Stimulated activated naive CD8-positive, alpha-beta T cell treated with anti-CD3 and anti-CD28 coated beads, Interleukin-15, amount 100 ng/mL, for 72 hours (primary cell): ENCODE measurements around the gene ARSK.
"Not testable (repeated sequence)": the region's sequence is repeated elsewhere in the genome, so short reads cannot be mapped to it uniquely, and the experiment has no call there.

Experiments used
- ATAC-seq: fragments of 150-1000 bp; cut with Tn5 transposase; 2 replicates; pipeline ENCODE4 v1.10.0; 2021; ENCODE audit warnings: mild to moderate bottlenecking, moderate library complexity
- DNase-seq, 2 donors: peaks; one replicate each; pipeline ENCODE4 v3.0.0; 2021 to 2022
- H3K27ac Mint-ChIP-seq, 2 donors: one replicate each; pipeline ENCODE4 v1.8.0; 2022; ENCODE audit warnings: mild to moderate bottlenecking in 2 of 2, mixed read lengths in 2 of 2, moderate library complexity in 2 of 2
- H3K27me3 Mint-ChIP-seq: one replicate; pipeline ENCODE4 v1.8.0; 2022; ENCODE audit warnings: mixed read lengths
- H3K4me1 Mint-ChIP-seq: one replicate; pipeline ENCODE4 v1.8.0; 2022; ENCODE audit warnings: mild to moderate bottlenecking, mixed read lengths
- H3K4me3 Mint-ChIP-seq, 2 donors: one replicate each; pipeline ENCODE4 v1.8.0; 2022; ENCODE audit warnings: mild to moderate bottlenecking in 2 of 2, mixed read lengths in 2 of 2, moderate library complexity in 1 of 2
- H3K9me3 Mint-ChIP-seq, 2 donors: one replicate each; pipeline ENCODE4 v1.8.0; 2022; ENCODE audit warnings: mixed read lengths in 2 of 2

The ARSK gene

GRCh38 chr5:95624368-95624767 is 69.5 kb downstream of the ARSK start:
- no peak overlapping the region for H3K4me3 Mint-ChIP-seq
- ATAC-seq (no peak), DNase-seq (no peak)
- no peaks in the 10 kb centered on the region for H3K9me3 Mint-ChIP-seq
- no peaks in the 10 kb centered on the region for H3K27me3 Mint-ChIP-seq
- no peak overlapping the region for H3K27ac Mint-ChIP-seq
- peaks cover 16% of the 10 kb centered on the region for H3K4me1 Mint-ChIP-seq

- no peaks in the 10 kb centered on the region for H3K27me3 Mint-ChIP-seq
- ATAC-seq: no peak
- peaks cover 20% of the 10 kb centered on the region for H3K4me1 Mint-ChIP-seq
- no peak for DNase-seq
- no peak overlapping the region for H3K4me3 Mint-ChIP-seq
- H3K27ac Mint-ChIP-seq: no peak overlapping the region
- H3K9me3 Mint-ChIP-seq: peaks cover 0 to 11% of the 10 kb centered on the region in 2 donors
These were observed 71.8 kb downstream of the ARSK start for GRCh38 chr5:95626701-95627100.

GRCh38 chr5:95627971-95628810 is 73.3 kb downstream of the ARSK start:
- Mint-ChIP-seq H3K4me1 (peaks cover 19% of the 10 kb centered on the region), H3K4me3 (no peak overlapping the region), H3K9me3 (peaks cover 5 to 19% of the 10 kb centered on the region in 2 donors), H3K27me3 (no peaks in the 10 kb centered on the region), H3K27ac (no peak overlapping the region)
- DNase-seq (no peak), ATAC-seq (no peak)

GRCh38 chr5:95628933-95629332 is 74.0 kb downstream of the ARSK start:
- Mint-ChIP-seq H3K9me3 (peaks cover 5 to 19% of the 10 kb centered on the region in 2 donors), H3K27ac (no peak overlapping the region), H3K4me3 (no peak overlapping the region), H3K4me1 (peaks cover 19% of the 10 kb centered on the region), H3K27me3 (no peaks in the 10 kb centered on the region)
- ATAC-seq (no peak), DNase-seq (no peak)

GRCh38 chr5:95630394-95630917 is 75.6 kb downstream of the ARSK start:
- no peak for DNase-seq
- H3K4me1 Mint-ChIP-seq: peaks cover 19% of the 10 kb centered on the region
- no peaks in the 10 kb centered on the region for H3K27me3 Mint-ChIP-seq
- peaks cover 5 to 19% of the 10 kb centered on the region in 2 donors for H3K9me3 Mint-ChIP-seq
- no peak overlapping the region for H3K27ac Mint-ChIP-seq
- no peak for ATAC-seq
- H3K4me3 Mint-ChIP-seq: no peak overlapping the region

GRCh38 chr5:95631255-95631958 is 76.5 kb downstream of the ARSK start:
- Mint-ChIP-seq H3K4me1 (peaks cover 19% of the 10 kb centered on the region), H3K9me3 (peaks cover 5 to 19% of the 10 kb centered on the region in 2 donors), H3K27me3 (no peaks in the 10 kb centered on the region), H3K4me3 (peak overlapping the region; percentile 38 to 69), H3K27ac (peak overlapping the region; percentile 82 to 97)
- ATAC-seq: peak; percentile 16
- no peak for DNase-seq

GRCh38 chr5:95631991-95632675 is 77.2 kb downstream of the ARSK start:
- ATAC-seq: peak; percentile 100
- H3K4me1 Mint-ChIP-seq: peaks cover 19% of the 10 kb centered on the region
- H3K4me3 Mint-ChIP-seq: peak overlapping the region; percentile 38 to 69
- H3K9me3 Mint-ChIP-seq: peaks cover 5 to 19% of the 10 kb centered on the region in 2 donors
- no peaks in the 10 kb centered on the region for H3K27me3 Mint-ChIP-seq
- peak; percentile 66 to 79 for DNase-seq
- H3K27ac Mint-ChIP-seq: peak overlapping the region; percentile 97 to 98

GRCh38 chr5:95632942-95633341 is 78.0 kb downstream of the ARSK start:
- not testable (repeated sequence) for H3K27ac Mint-ChIP-seq

GRCh38 chr5:95633671-95634070 is 78.8 kb downstream of the ARSK start:
- H3K9me3 Mint-ChIP-seq: peaks cover 5 to 19% of the 10 kb centered on the region in 2 donors
- H3K4me1 Mint-ChIP-seq: peaks cover 25% of the 10 kb centered on the region
- DNase-seq: no peak
- H3K27me3 Mint-ChIP-seq: no peaks in the 10 kb centered on the region
- no peak overlapping the region for H3K27ac Mint-ChIP-seq
- ATAC-seq: no peak
- no peak overlapping the region for H3K4me3 Mint-ChIP-seq

More at GRCh38 chr5:95632942-95633341, 78.0 kb downstream of the ARSK start:
- H3K4me3 Mint-ChIP-seq, H3K27me3 Mint-ChIP-seq, DNase-seq, ATAC-seq: not testable (repeated sequence)
- peaks cover 19% of the 10 kb centered on the region for H3K4me1 Mint-ChIP-seq
- peaks cover 5 to 19% of the 10 kb centered on the region in 2 donors for H3K9me3 Mint-ChIP-seq

- no peak overlapping the region for H3K4me3 Mint-ChIP-seq
- H3K9me3 Mint-ChIP-seq: peaks cover 5 to 19% of the 10 kb centered on the region in 2 donors
- DNase-seq (no peak), ATAC-seq (no peak)
- no peak overlapping the region for H3K27ac Mint-ChIP-seq
- H3K27me3 Mint-ChIP-seq: no peaks in the 10 kb centered on the region
- peaks cover 26% of the 10 kb centered on the region for H3K4me1 Mint-ChIP-seq
These were observed 79.2 kb downstream of the ARSK start for GRCh38 chr5:95634081-95634480.

GRCh38 chr5:95638632-95639031 is 83.7 kb downstream of the ARSK start:
- Mint-ChIP-seq H3K27me3 (no peaks in the 10 kb centered on the region), H3K4me1 (peaks cover 7% of the 10 kb centered on the region), H3K9me3 (no peaks in the 10 kb centered on the region), H3K27ac (no peak overlapping the region), H3K4me3 (no peak overlapping the region)
- DNase-seq: no peak
- no peak for ATAC-seq

GRCh38 chr5:95641741-95642220 is 86.9 kb downstream of the ARSK start:
- ATAC-seq (no peak), DNase-seq (no peak)
- no peaks in the 10 kb centered on the region for H3K9me3 Mint-ChIP-seq
- no peaks in the 10 kb centered on the region for H3K27me3 Mint-ChIP-seq
- no peak overlapping the region for H3K27ac Mint-ChIP-seq
- H3K4me1 Mint-ChIP-seq: peaks cover 34% of the 10 kb centered on the region
- no peak overlapping the region for H3K4me3 Mint-ChIP-seq

GRCh38 chr5:95643152-95643551 is 88.3 kb downstream of the ARSK start:
- Mint-ChIP-seq H3K4me3 (no peak overlapping the region), H3K27me3 (no peaks in the 10 kb centered on the region), H3K9me3 (no peaks in the 10 kb centered on the region), H3K4me1 (peaks cover 34% of the 10 kb centered on the region), H3K27ac (no peak overlapping the region)
- no peak for DNase-seq
- no peak for ATAC-seq

GRCh38 chr5:95644351-95645042 is 89.6 kb downstream of the ARSK start:
- peak; percentile 38 for ATAC-seq
- H3K27me3 Mint-ChIP-seq: no peaks in the 10 kb centered on the region

GRCh38 chr5:95646226-95646568 is 91.3 kb downstream of the ARSK start:
- ATAC-seq, H3K27me3 Mint-ChIP-seq, H3K9me3 Mint-ChIP-seq, DNase-seq: not testable (repeated sequence)
- Mint-ChIP-seq H3K27ac (peak overlapping the region; percentile 90 to 95), H3K4me1 (peaks cover 32% of the 10 kb centered on the region), H3K4me3 (peak overlapping the region; percentile 85 to 88)

More at GRCh38 chr5:95644351-95645042, 89.6 kb downstream of the ARSK start:
- Mint-ChIP-seq H3K4me1 (peaks cover 31% of the 10 kb centered on the region), H3K4me3 (no peak overlapping the region), H3K27ac (no peak overlapping the region), H3K9me3 (no peaks in the 10 kb centered on the region)
- peak; percentile 48 to 55 for DNase-seq
